DND-41 (cell line): ENCODE measurements around the gene ARMC3.
"Not testable (repeated sequence)": the region's sequence is repeated elsewhere in the genome, so short reads cannot be mapped to it uniquely, and the experiment has no call there.

Source experiments
- ATAC-seq: fragments of 200-7000 bp; cut with Tn5 transposase; 3 replicates; pipeline ENCODE4 v1.9.1; 2021; ENCODE audit warnings: low read depth; ENCODE audit not compliant: insufficient read depth
- DNase-seq: peaks from one replicate; pipeline ENCODE4 v3.0.0-alpha.2; 2020
- H2AFZ ChIP-seq: 2 replicates; pipeline ENCODE4 v1.6.0; 2012; ENCODE audit warnings: low read depth, low read length
- H3K27ac ChIP-seq: 2 replicates; pipeline ENCODE4 v1.5.1; 2012; ENCODE audit warnings: low read length, inconsistent platforms
- H3K27me3 ChIP-seq: fragments of 200-600 bp; sonication (generic); 2 replicates; pipeline ENCODE4 v1.6.0; 2012; ENCODE audit warnings: low read length, mild to moderate bottlenecking, inconsistent platforms; ENCODE audit not compliant: insufficient read depth, poor library complexity
- H3K36me3 ChIP-seq: 2 replicates; pipeline ENCODE4 v1.5.1; 2012; ENCODE audit warnings: low read length, inconsistent platforms; ENCODE audit not compliant: insufficient read depth
- H3K4me1 ChIP-seq: 2 replicates; pipeline ENCODE4 v1.5.1; 2012; ENCODE audit warnings: mild to moderate bottlenecking, low read length; ENCODE audit not compliant: insufficient read depth
- H3K4me2 ChIP-seq: 2 replicates; pipeline ENCODE4 v1.6.0; 2012; ENCODE audit warnings: mild to moderate bottlenecking, moderate library complexity, low read length, inconsistent platforms; ENCODE audit not compliant: insufficient read depth
- H3K4me3 ChIP-seq, 2 experiments: fragments of 200-600 bp in 1 of 2; shearing (Covaris generic) in 1 of 2; 2 replicates each; pipeline ENCODE4 v1.5.1; 2012 to 2016; ENCODE audit warnings: inconsistent platforms in 2 of 2, low read length in 2 of 2, mild to moderate bottlenecking in 2 of 2, low read depth in 1 of 2, moderate library complexity in 1 of 2
- H3K79me2 ChIP-seq: 2 replicates; pipeline ENCODE4 v1.6.0; 2012; ENCODE audit warnings: low read length, inconsistent platforms; ENCODE audit not compliant: insufficient read depth
- H3K9ac ChIP-seq: 2 replicates; pipeline ENCODE4 v1.6.0; 2012; ENCODE audit warnings: low read depth, mild to moderate bottlenecking, inconsistent platforms, low read length, moderate library complexity
- H3K9me3 ChIP-seq: 2 replicates; pipeline ENCODE4 v1.5.1; 2012; ENCODE audit warnings: low read length, moderate library complexity, mild to moderate bottlenecking, inconsistent platforms; ENCODE audit not compliant: insufficient read depth, severe bottlenecking
- H4K20me1 ChIP-seq: 2 replicates; pipeline ENCODE4 v1.6.0; 2012; ENCODE audit warnings: low read length; ENCODE audit not compliant: insufficient read depth
- EZH2 ChIP-seq: IDR thresholded peaks from 3 replicates; pipeline ENCODE4 v1.6.1; 2012; ENCODE audit warnings: borderline replicate concordance, low read depth, mild to moderate bottlenecking, moderate library complexity, low read length, inconsistent platforms; ENCODE audit not compliant: severe bottlenecking
- TF ChIP-seq, protein P1 (sequence below): IDR thresholded peaks from 2 replicates; pipeline ENCODE4 v1.5.1; 2012; ENCODE audit warnings: borderline replicate concordance, low read length, moderate library complexity, mild to moderate bottlenecking; ENCODE audit not compliant: poor library complexity, severe bottlenecking; ENCODE audit errors: extremely low read depth

ARMC3 gene

DNA sequence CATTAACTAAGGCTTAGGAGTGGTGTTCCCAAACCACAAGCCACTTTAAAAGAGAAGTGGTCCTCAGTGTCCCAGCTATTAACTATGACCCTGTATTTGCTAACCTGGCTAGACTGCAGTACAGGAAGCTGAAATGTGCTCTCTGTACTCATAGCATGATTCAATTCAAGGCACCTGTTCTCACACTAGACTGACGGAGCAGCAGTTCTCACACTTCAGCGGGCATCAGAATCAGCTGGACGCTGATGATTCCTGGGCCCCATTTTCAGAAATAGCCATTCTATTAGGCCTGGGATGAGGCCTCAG is 143.0 kb downstream of the ARMC3 start:
- DNase-seq: no peak
- Histone ChIP-seq H3K27me3 (no peaks in the 10 kb centered on the region), H3K27ac (no peak overlapping the region), H2AFZ (no peak overlapping the region), H4K20me1 (no peaks in the 10 kb centered on the region), H3K9ac (no peak overlapping the region), H3K79me2 (no peaks in the 10 kb centered on the region), H3K36me3 (no peaks in the 10 kb centered on the region), H3K4me3 (no peak overlapping the region), H3K4me2 (no peak overlapping the region), H3K9me3 (no peaks in the 10 kb centered on the region), H3K4me1 (no peaks in the 10 kb centered on the region)
- ATAC-seq: no peak
- TF ChIP-seq, protein P1, sequence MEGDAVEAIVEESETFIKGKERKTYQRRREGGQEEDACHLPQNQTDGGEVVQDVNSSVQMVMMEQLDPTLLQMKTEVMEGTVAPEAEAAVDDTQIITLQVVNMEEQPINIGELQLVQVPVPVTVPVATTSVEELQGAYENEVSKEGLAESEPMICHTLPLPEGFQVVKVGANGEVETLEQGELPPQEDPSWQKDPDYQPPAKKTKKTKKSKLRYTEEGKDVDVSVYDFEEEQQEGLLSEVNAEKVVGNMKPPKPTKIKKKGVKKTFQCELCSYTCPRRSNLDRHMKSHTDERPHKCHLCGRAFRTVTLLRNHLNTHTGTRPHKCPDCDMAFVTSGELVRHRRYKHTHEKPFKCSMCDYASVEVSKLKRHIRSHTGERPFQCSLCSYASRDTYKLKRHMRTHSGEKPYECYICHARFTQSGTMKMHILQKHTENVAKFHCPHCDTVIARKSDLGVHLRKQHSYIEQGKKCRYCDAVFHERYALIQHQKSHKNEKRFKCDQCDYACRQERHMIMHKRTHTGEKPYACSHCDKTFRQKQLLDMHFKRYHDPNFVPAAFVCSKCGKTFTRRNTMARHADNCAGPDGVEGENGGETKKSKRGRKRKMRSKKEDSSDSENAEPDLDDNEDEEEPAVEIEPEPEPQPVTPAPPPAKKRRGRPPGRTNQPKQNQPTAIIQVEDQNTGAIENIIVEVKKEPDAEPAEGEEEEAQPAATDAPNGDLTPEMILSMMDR: no peak
- no peak for TF ChIP-seq EZH2

DNA sequence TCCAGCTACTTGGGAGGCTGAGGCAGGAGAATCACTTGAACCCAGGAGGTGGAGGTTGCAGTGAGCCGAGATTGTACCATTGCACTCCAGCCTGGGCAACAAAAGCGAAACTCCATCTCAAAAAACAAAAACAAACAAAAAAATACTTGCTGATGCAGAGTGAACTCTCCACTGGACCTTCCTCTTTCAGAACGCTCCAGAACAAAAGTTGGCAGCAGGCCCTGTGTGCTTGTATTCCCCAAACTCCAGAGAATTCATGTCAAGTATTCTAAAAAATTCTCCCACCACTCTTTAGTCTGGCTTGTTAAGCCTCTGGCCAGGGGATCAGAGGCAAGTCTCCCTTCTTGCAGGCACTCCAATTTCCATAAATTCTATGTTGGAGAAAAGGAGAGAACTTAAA is 144.7 kb downstream of the ARMC3 start:
- not testable (repeated sequence) for H3K79me2 ChIP-seq, H3K9ac ChIP-seq, H3K4me2 ChIP-seq, H3K4me1 ChIP-seq, H3K27ac ChIP-seq, H3K9me3 ChIP-seq, H3K27me3 ChIP-seq, H2AFZ ChIP-seq, ATAC-seq, H3K4me3 ChIP-seq, H4K20me1 ChIP-seq, H3K36me3 ChIP-seq, DNase-seq

DNA sequence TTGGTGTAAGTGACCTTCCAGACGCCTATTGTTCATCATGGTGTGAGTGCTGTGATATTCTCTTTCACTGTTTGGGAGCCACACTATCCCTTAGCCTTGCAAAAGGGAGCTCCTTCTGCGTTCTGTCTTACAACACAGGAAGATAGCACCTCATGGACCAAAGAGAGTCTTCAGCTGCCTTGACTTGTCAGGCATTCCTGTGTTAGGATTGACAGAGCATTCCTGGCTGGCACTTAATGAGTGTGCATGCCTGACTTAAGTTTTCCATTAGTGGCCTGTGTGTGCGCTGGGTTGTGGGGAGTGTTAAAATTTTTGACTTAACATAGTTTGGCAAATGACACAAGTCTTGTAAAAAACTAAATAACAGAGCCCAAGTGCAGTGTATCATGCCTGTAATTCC is 145.7 kb downstream of the ARMC3 start:
- Histone ChIP-seq H3K27me3 (no peaks in the 10 kb centered on the region), H3K4me1 (no peaks in the 10 kb centered on the region), H3K9ac (no peak overlapping the region), H4K20me1 (no peaks in the 10 kb centered on the region), H3K4me3 (no peak overlapping the region), H3K4me2 (no peak overlapping the region), H3K36me3 (no peaks in the 10 kb centered on the region), H3K27ac (no peak overlapping the region), H3K79me2 (no peaks in the 10 kb centered on the region), H3K9me3 (no peaks in the 10 kb centered on the region), H2AFZ (no peak overlapping the region)
- ATAC-seq (no peak), DNase-seq (no peak)
- TF ChIP-seq EZH2: no peak
- TF ChIP-seq, protein P1: no peak

DNA sequence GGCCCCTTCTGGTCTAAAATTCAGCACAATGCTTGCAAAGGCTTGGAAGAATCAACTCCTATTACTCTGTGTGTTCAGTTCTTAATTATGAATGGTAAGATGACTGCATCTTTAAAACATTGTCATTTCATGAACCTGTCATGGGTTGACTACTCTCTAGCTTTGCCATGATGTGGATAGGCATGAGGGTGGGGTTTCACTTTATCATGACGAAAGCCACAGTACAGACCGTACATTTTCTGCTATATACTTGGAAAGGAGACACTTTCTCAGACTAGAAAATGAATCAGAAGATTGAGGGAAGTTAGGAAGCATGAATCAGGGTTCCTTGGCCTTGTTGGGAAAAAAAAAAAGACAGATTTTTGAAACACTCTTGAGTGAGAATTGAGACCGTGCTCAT is 147.8 kb downstream of the ARMC3 start:
- Histone ChIP-seq H3K79me2 (no peaks in the 10 kb centered on the region), H3K27me3 (peaks cover 6% of the 10 kb centered on the region), H3K27ac (no peak overlapping the region), H3K4me1 (no peaks in the 10 kb centered on the region), H2AFZ (no peak overlapping the region), H3K36me3 (no peaks in the 10 kb centered on the region), H4K20me1 (no peaks in the 10 kb centered on the region), H3K9ac (no peak overlapping the region), H3K4me2 (no peak overlapping the region), H3K9me3 (no peaks in the 10 kb centered on the region), H3K4me3 (no peak overlapping the region)
- no peak for DNase-seq
- ATAC-seq: no peak
- TF ChIP-seq EZH2: no peak
- TF ChIP-seq, protein P1: no peak
